Measurements from ENCODE around the gene COA4.

Gene COA4

GRCh38 chr11:73876424-73877310, at the start of gene COA4, which contains the start of gene PAAF1:
TSS of gene COA4 (minus strand) at chr11:73876846. CDS start at chr11:73873378, 3,468 bp downstream.
TSS of gene PAAF1 (plus strand) at chr11:73876999. CDS start at chr11:73877022, 23 bp downstream.
- Mint-ChIP-seq H3K36me3 (ENCODE audit: insufficient read depth) (peaks cover 31% of the 10 kb centered on the region), H3K4me1 (peaks cover 36% of the 10 kb centered on the region), H3K27ac (ENCODE audit: low read depth) (peak within 1 kb of the TSS; percentile 98), H3K27me3 (no peaks in the 10 kb centered on the region), H3K9me3 (no peaks in the 10 kb centered on the region), H3K4me3 (peak within 1 kb of the TSS; percentile 97)
- DNase-seq (ENCODE audit: low spot score in 2 of 2): peak; percentile 81 to 88
- ATAC-seq (replicated peaks; ENCODE audit: extremely low read depth, poor library complexity, severe bottlenecking): peak; percentile 99

GRCh38 chr11:73921180-73921579, 44.5 kb upstream of the COA4 start:
- peaks cover 54% of the 10 kb centered on the region for H3K36me3 Mint-ChIP-seq (ENCODE audit: insufficient read depth)

GRCh38 chr11:73916435-73916834, 39.8 kb upstream of the COA4 start:
- H3K27ac Mint-ChIP-seq (ENCODE audit: low read depth): no peak overlapping the region
- H3K36me3 Mint-ChIP-seq (ENCODE audit: insufficient read depth): peaks cover 54% of the 10 kb centered on the region
- DNase-seq (ENCODE audit: low spot score in 2 of 2) (no peak), ATAC-seq (replicated peaks; ENCODE audit: extremely low read depth, poor library complexity, severe bottlenecking) (no peak)
- no peaks in the 10 kb centered on the region for H3K27me3 Mint-ChIP-seq
- H3K4me3 Mint-ChIP-seq: no peak overlapping the region
- H3K9me3 Mint-ChIP-seq: no peaks in the 10 kb centered on the region
- no peaks in the 10 kb centered on the region for H3K4me1 Mint-ChIP-seq

More at GRCh38 chr11:73921180-73921579, 44.5 kb upstream of the COA4 start:
- DNase-seq (ENCODE audit: low spot score in 2 of 2) (no peak), ATAC-seq (replicated peaks; ENCODE audit: extremely low read depth, poor library complexity, severe bottlenecking) (no peak)
- no peaks in the 10 kb centered on the region for H3K4me1 Mint-ChIP-seq
- H3K9me3 Mint-ChIP-seq: no peaks in the 10 kb centered on the region
- no peaks in the 10 kb centered on the region for H3K27me3 Mint-ChIP-seq
- no peak overlapping the region for H3K27ac Mint-ChIP-seq (ENCODE audit: low read depth)
- no peak overlapping the region for H3K4me3 Mint-ChIP-seq

GRCh38 chr11:73914284-73914683, 37.6 kb upstream of the COA4 start:
- DNase-seq (ENCODE audit: low spot score in 2 of 2) (no peak), ATAC-seq (replicated peaks; ENCODE audit: extremely low read depth, poor library complexity, severe bottlenecking) (no peak)
- H3K4me3 Mint-ChIP-seq: no peak overlapping the region
- no peaks in the 10 kb centered on the region for H3K27me3 Mint-ChIP-seq
- no peaks in the 10 kb centered on the region for H3K9me3 Mint-ChIP-seq
- H3K27ac Mint-ChIP-seq (ENCODE audit: low read depth): no peak overlapping the region
- peaks cover 57% of the 10 kb centered on the region for H3K36me3 Mint-ChIP-seq (ENCODE audit: insufficient read depth)
- H3K4me1 Mint-ChIP-seq: no peaks in the 10 kb centered on the region

- Mint-ChIP-seq H3K9me3 (no peaks in the 10 kb centered on the region), H3K27ac (ENCODE audit: low read depth) (no peak overlapping the region), H3K27me3 (no peaks in the 10 kb centered on the region), H3K36me3 (ENCODE audit: insufficient read depth) (peaks cover 48% of the 10 kb centered on the region), H3K4me1 (no peaks in the 10 kb centered on the region), H3K4me3 (no peak overlapping the region)
- no peak for ATAC-seq (replicated peaks; ENCODE audit: extremely low read depth, poor library complexity, severe bottlenecking)
- no peak for DNase-seq (ENCODE audit: low spot score in 2 of 2)
These were observed 36.8 kb upstream of the COA4 start for GRCh38 chr11:73913472-73913871.

- Mint-ChIP-seq H3K4me3 (no peak overlapping the region), H3K27me3 (no peaks in the 10 kb centered on the region), H3K9me3 (no peaks in the 10 kb centered on the region), H3K4me1 (no peaks in the 10 kb centered on the region), H3K36me3 (ENCODE audit: insufficient read depth) (peaks cover 38% of the 10 kb centered on the region), H3K27ac (ENCODE audit: low read depth) (no peak overlapping the region)
- DNase-seq (ENCODE audit: low spot score in 2 of 2) (no peak), ATAC-seq (replicated peaks; ENCODE audit: extremely low read depth, poor library complexity, severe bottlenecking) (no peak)
These were observed 35.4 kb upstream of the COA4 start for GRCh38 chr11:73912026-73912425.

- no peaks in the 10 kb centered on the region for H3K9me3 Mint-ChIP-seq
- H3K36me3 Mint-ChIP-seq (ENCODE audit: insufficient read depth): peaks cover 20% of the 10 kb centered on the region
- H3K27me3 Mint-ChIP-seq: no peaks in the 10 kb centered on the region
- no peak for DNase-seq (ENCODE audit: low spot score in 2 of 2)
- H3K4me3 Mint-ChIP-seq: no peak overlapping the region
- H3K27ac Mint-ChIP-seq (ENCODE audit: low read depth): no peak overlapping the region
- H3K4me1 Mint-ChIP-seq: no peaks in the 10 kb centered on the region
- ATAC-seq (replicated peaks; ENCODE audit: extremely low read depth, poor library complexity, severe bottlenecking): no peak
These were observed 30.5 kb upstream of the COA4 start for GRCh38 chr11:73907191-73907590.

- ATAC-seq (replicated peaks; ENCODE audit: extremely low read depth, poor library complexity, severe bottlenecking) (no peak), DNase-seq (ENCODE audit: low spot score in 2 of 2) (no peak)
- Mint-ChIP-seq H3K9me3 (no peaks in the 10 kb centered on the region), H3K27ac (ENCODE audit: low read depth) (no peak overlapping the region), H3K4me1 (no peaks in the 10 kb centered on the region), H3K4me3 (no peak overlapping the region), H3K36me3 (ENCODE audit: insufficient read depth) (peaks cover 15% of the 10 kb centered on the region), H3K27me3 (no peaks in the 10 kb centered on the region)
These were observed 25.7 kb upstream of the COA4 start for GRCh38 chr11:73902303-73902702.

GRCh38 chr11:73894725-73895335, 18.2 kb upstream of the COA4 start:
- ATAC-seq (replicated peaks; ENCODE audit: extremely low read depth, poor library complexity, severe bottlenecking) (no peak), DNase-seq (ENCODE audit: low spot score in 2 of 2) (no peak)
- Mint-ChIP-seq H3K27me3 (no peaks in the 10 kb centered on the region), H3K36me3 (ENCODE audit: insufficient read depth) (peaks cover 30% of the 10 kb centered on the region), H3K4me3 (no peak overlapping the region), H3K27ac (ENCODE audit: low read depth) (no peak overlapping the region), H3K9me3 (no peaks in the 10 kb centered on the region), H3K4me1 (no peaks in the 10 kb centered on the region)

- H3K36me3 Mint-ChIP-seq (ENCODE audit: insufficient read depth): peaks cover 24% of the 10 kb centered on the region
- H3K27me3 Mint-ChIP-seq: no peaks in the 10 kb centered on the region
- ATAC-seq (replicated peaks; ENCODE audit: extremely low read depth, poor library complexity, severe bottlenecking) (no peak), DNase-seq (ENCODE audit: low spot score in 2 of 2) (no peak)
- no peaks in the 10 kb centered on the region for H3K9me3 Mint-ChIP-seq
- H3K4me3 Mint-ChIP-seq: no peak overlapping the region
- peak overlapping the region; percentile 32 for H3K27ac Mint-ChIP-seq (ENCODE audit: low read depth)
- no peaks in the 10 kb centered on the region for H3K4me1 Mint-ChIP-seq
These were observed 16.4 kb upstream of the COA4 start for GRCh38 chr11:73893041-73893440.

- no peaks in the 10 kb centered on the region for H3K27me3 Mint-ChIP-seq
- ATAC-seq (replicated peaks; ENCODE audit: extremely low read depth, poor library complexity, severe bottlenecking): no peak
- H3K4me3 Mint-ChIP-seq: no peak overlapping the region
- DNase-seq (ENCODE audit: low spot score in 2 of 2): no peak
- peaks cover 26% of the 10 kb centered on the region for H3K36me3 Mint-ChIP-seq (ENCODE audit: insufficient read depth)
- no peaks in the 10 kb centered on the region for H3K9me3 Mint-ChIP-seq
- H3K27ac Mint-ChIP-seq (ENCODE audit: low read depth): no peak overlapping the region
- no peaks in the 10 kb centered on the region for H3K4me1 Mint-ChIP-seq
These were observed 12.9 kb upstream of the COA4 start for GRCh38 chr11:73889536-73889935.

GRCh38 chr11:73889019-73889418, 12.4 kb upstream of the COA4 start:
- peaks cover 26% of the 10 kb centered on the region for H3K36me3 Mint-ChIP-seq (ENCODE audit: insufficient read depth)
- no peaks in the 10 kb centered on the region for H3K27me3 Mint-ChIP-seq
- no peaks in the 10 kb centered on the region for H3K9me3 Mint-ChIP-seq
- ATAC-seq (replicated peaks; ENCODE audit: extremely low read depth, poor library complexity, severe bottlenecking): no peak
- H3K4me3 Mint-ChIP-seq: no peak overlapping the region
- DNase-seq (ENCODE audit: low spot score in 2 of 2): no peak
- H3K27ac Mint-ChIP-seq (ENCODE audit: low read depth): no peak overlapping the region
- no peaks in the 10 kb centered on the region for H3K4me1 Mint-ChIP-seq

GRCh38 chr11:73888244-73888643, 11.6 kb upstream of the COA4 start:
- ATAC-seq (replicated peaks; ENCODE audit: extremely low read depth, poor library complexity, severe bottlenecking) (no peak), DNase-seq (ENCODE audit: low spot score in 2 of 2) (no peak)
- Mint-ChIP-seq H3K9me3 (no peaks in the 10 kb centered on the region), H3K27ac (ENCODE audit: low read depth) (no peak overlapping the region), H3K27me3 (no peaks in the 10 kb centered on the region), H3K36me3 (ENCODE audit: insufficient read depth) (peaks cover 21% of the 10 kb centered on the region), H3K4me3 (no peak overlapping the region), H3K4me1 (no peaks in the 10 kb centered on the region)
